ENCODE data around the gene ITPKC. TPM values are rescaled to one million over a fixed set of nuclear protein-coding genes. Genes with fewer than 3 reads are reported as not detected.

ITPKC gene
- total and polyA plus RNA-seq, 7 donors = 6.9 to 19.2 (median 14.5) TPM

DNA sequence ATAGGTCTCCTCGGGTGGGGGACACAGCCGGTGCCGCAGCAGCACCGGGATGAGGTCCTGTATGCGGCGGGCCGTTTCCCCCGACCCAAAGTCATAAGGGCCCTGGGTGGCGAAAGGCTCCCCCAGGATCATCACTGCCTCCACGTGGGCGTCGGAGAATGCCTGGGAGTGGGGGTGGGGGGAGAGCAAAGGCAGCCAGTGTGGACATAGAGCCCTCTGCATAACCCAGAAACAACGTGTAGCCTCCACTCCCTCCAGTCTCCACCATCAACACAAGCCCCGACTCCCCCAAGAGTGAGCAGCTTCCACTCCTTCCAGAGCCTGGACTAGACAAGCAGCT, 24.7 kb upstream of the ITPKC start:
- 75 to 82% (median 81%) methylated on average over 13 to 14 of the region's 14 CpGs for WGBS, 3 donors
- Histone ChIP-seq H3K4me1 (peaks cover 8% of the 10 kb centered on the region), H3K36me3 (ENCODE audit: insufficient read depth in 1 of 2, low read depth in 1 of 2) (peaks cover 0 to 20% of the 10 kb centered on the region in 2 donors), H3K9me3 (no peaks in the 10 kb centered on the region), H3K27me3 (ENCODE audit: insufficient read depth in 3 of 3, low read length in 2 of 3) (no peaks in the 10 kb centered on the region), H3K27ac (peak overlapping the region; percentile 83), H3K4me3 (no peak overlapping the region)
- TF ChIP-seq, protein P1, sequence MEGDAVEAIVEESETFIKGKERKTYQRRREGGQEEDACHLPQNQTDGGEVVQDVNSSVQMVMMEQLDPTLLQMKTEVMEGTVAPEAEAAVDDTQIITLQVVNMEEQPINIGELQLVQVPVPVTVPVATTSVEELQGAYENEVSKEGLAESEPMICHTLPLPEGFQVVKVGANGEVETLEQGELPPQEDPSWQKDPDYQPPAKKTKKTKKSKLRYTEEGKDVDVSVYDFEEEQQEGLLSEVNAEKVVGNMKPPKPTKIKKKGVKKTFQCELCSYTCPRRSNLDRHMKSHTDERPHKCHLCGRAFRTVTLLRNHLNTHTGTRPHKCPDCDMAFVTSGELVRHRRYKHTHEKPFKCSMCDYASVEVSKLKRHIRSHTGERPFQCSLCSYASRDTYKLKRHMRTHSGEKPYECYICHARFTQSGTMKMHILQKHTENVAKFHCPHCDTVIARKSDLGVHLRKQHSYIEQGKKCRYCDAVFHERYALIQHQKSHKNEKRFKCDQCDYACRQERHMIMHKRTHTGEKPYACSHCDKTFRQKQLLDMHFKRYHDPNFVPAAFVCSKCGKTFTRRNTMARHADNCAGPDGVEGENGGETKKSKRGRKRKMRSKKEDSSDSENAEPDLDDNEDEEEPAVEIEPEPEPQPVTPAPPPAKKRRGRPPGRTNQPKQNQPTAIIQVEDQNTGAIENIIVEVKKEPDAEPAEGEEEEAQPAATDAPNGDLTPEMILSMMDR (IDR thresholded peaks at IDR 0.05) = no peak
- no peak for DNase-seq
- intact Hi-C loops (cut with DNase I) = loop anchor here in 1 of 2 donors (2.0 kb wide), 1 partner anchor 23 kb away; no protein-coding TSS in a partner anchor
- ATAC-seq = no peak

DNA sequence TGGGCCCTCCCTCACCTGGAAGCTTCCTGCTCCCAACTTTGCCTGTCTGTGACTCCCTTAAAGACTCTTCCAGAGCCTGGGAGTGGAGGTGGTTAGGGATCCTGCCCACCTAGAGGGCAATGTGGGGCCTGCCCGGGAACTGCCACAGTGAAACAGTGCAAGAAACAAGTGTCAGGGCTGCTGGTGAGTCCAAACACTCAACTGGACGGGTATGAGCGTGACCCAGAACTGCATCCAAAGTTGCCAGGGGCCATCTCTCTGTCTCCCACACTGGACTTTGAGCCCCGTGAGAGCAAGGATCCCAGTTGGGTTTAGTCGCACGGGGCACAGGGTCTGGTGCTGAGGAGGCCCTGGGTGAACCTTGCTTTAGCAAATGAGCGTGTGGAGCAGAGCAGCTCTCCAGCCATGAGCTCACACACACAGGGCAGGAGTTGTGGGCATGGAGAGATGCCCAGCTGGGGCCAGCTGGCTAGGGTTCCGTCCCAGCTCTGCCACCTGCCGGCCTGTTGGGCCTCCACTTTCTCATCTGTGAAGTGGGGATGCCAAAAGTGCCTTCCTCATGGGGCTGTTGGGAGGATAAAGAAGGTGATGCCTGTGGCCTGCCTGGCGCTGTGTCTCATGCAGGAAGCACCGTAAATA, 23.6 kb upstream of the ITPKC start:
- WGBS, 3 donors = 64 to 70% (median 66%) methylated on average over 11 of the region's 11 CpGs
- intact Hi-C loops (cut with DNase I) = loop anchor here in 1 of 2 donors (2.0 kb wide), 1 partner anchor 22 kb away; no protein-coding TSS in a partner anchor
- TF ChIP-seq, protein P1 (IDR thresholded peaks at IDR 0.05) = peak; percentile 9
- DNase-seq = no peak
- no peak for ATAC-seq
- H3K4me1 ChIP-seq = peaks cover 8% of the 10 kb centered on the region
- no peaks in the 10 kb centered on the region for H3K27me3 ChIP-seq (ENCODE audit: insufficient read depth in 3 of 3, low read length in 2 of 3)
- H3K27ac ChIP-seq = no peak overlapping the region
- H3K9me3 ChIP-seq = no peaks in the 10 kb centered on the region
- H3K4me3 ChIP-seq = no peak overlapping the region
- H3K36me3 ChIP-seq (ENCODE audit: insufficient read depth in 1 of 2, low read depth in 1 of 2) = peaks cover 0 to 20% of the 10 kb centered on the region in 2 donors

DNA sequence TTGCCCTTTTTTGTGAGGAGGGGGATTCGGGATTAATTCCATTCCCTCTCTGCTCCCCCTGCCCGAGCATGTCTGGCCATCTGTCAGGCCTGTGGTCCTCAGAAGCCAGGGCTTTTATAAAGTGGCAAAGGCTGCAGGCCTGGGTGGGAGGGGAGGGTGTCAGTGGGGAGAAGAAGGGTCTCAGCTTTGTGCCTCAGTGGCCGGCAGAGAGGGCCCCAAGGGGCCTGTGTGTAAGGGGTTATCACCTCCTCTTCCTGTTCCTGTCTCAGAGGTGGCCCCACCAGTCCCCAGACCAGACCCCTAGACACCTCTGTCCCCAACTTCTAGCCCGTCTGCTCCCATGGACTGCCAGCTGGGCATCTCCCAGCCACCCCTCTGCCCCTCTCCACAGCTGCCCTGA, 23.0 kb upstream of the ITPKC start:
- ATAC-seq (no peak), DNase-seq (no peak)
- no peaks in the 10 kb centered on the region for H3K27me3 ChIP-seq (ENCODE audit: insufficient read depth in 3 of 3, low read length in 2 of 3)
- H3K4me1 ChIP-seq = peaks cover 8% of the 10 kb centered on the region
- TF ChIP-seq, protein P1 (IDR thresholded peaks at IDR 0.05) = no peak
- H3K27ac ChIP-seq = no peak overlapping the region
- WGBS, 3 donors = 76 to 83% (median 79%) methylated on average over 2 to 4 of the region's 4 CpGs
- intact Hi-C loops (cut with DNase I) = loop anchor here in 1 of 2 donors (2.0 kb wide), 1 partner anchor 21 kb away; no protein-coding TSS in a partner anchor
- H3K9me3 ChIP-seq = no peaks in the 10 kb centered on the region
- H3K36me3 ChIP-seq (ENCODE audit: insufficient read depth in 1 of 2, low read depth in 1 of 2) = peaks cover 0 to 20% of the 10 kb centered on the region in 2 donors
- no peak overlapping the region for H3K4me3 ChIP-seq

DNA sequence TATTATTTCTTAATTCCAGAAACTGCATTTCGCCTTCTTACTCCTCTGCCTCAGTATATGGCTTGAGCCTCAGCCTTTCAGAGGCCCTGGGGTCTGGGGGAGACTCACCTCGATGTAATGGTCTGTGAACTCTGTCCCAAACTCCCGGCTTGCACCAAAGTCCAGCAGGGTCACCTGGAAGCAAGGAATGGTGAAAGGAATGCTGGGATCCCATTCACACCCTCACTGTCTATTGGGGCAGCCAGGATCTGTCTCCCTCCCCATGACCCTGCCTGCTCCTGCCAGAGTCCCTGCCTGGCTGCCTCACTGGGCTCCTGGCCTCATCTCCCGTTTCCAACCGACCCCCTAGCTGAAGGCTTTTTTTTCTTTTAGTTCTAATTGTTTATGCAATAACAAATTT, 21.0 kb upstream of the ITPKC start:
- no peak for ATAC-seq
- WGBS, 3 donors = 86 to 97% (median 89%) methylated on average over 5 of the region's 5 CpGs
- intact Hi-C loops (cut with DNase I) = no loop called here
- H3K36me3 ChIP-seq (ENCODE audit: insufficient read depth in 1 of 2, low read depth in 1 of 2) = peaks cover 0 to 35% of the 10 kb centered on the region in 2 donors
- no peak overlapping the region for H3K4me3 ChIP-seq
- no peak for DNase-seq
- peaks cover 5% of the 10 kb centered on the region for H3K4me1 ChIP-seq
- H3K27ac ChIP-seq = no peak overlapping the region
- H3K9me3 ChIP-seq = no peaks in the 10 kb centered on the region
- TF ChIP-seq, protein P1 (IDR thresholded peaks at IDR 0.05) = no peak
- H3K27me3 ChIP-seq (ENCODE audit: insufficient read depth in 3 of 3, low read length in 2 of 3) = no peaks in the 10 kb centered on the region

DNA sequence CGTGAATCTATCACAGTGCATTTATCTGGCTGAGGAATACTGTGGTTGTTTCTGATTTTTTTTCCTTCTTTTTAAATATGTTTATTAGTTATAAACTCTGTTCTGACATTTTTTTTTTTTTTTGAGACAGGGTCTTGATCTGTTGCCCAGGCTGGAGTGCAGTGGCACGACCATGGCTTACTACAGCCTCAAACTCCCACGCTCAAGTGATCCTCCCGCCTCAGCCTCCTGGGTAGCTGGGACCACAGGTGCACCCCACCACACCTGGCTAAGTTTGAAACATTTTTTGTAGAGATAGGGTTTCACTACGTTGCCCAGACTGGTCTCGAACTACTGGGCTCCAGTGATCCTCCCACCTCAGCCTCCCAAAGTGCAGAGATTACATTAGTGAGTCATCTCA, 19.9 kb upstream of the ITPKC start:
- Histone ChIP-seq H3K4me1 (no peaks in the 10 kb centered on the region), H3K9me3 (no peaks in the 10 kb centered on the region), H3K27ac (no peak overlapping the region), H3K27me3 (ENCODE audit: insufficient read depth in 3 of 3, low read length in 2 of 3) (no peaks in the 10 kb centered on the region), H3K4me3 (no peak overlapping the region), H3K36me3 (ENCODE audit: insufficient read depth in 1 of 2, low read depth in 1 of 2) (peaks cover 0 to 46% of the 10 kb centered on the region in 2 donors)
- no peak for ATAC-seq
- DNase-seq = no peak
- intact Hi-C loops (cut with DNase I) = no loop called here
- 94 to 96% (median 95%) methylated on average over 6 of the region's 6 CpGs for WGBS, 3 donors
- TF ChIP-seq, protein P1 (IDR thresholded peaks at IDR 0.05) = no peak
